Neural crest cell (in vitro differentiated cells): ENCODE results near the gene RPTOR. TPM values are rescaled to one million over a fixed set of nuclear protein-coding genes. Genes with fewer than 3 reads are reported as not detected.

Experiments
- DNase-seq: peaks from one replicate; pipeline ENCODE4 v3.0.0; 2021; ENCODE audit warnings: low read depth, mixed read lengths, low spot score
- H3K27ac Mint-ChIP-seq: one replicate; pipeline ENCODE4 v1.8.0; 2021; ENCODE audit warnings: mild to moderate bottlenecking, mixed read lengths; ENCODE audit not compliant: unreplicated experiment
- H3K27me3 Mint-ChIP-seq: 2 replicates; pipeline ENCODE4 v1.8.0; 2021; ENCODE audit warnings: low read depth, mild to moderate bottlenecking, mixed read lengths
- H3K36me3 Mint-ChIP-seq: 2 replicates; pipeline ENCODE4 v1.8.0; 2021; ENCODE audit warnings: low read depth, mild to moderate bottlenecking, mixed read lengths
- H3K4me1 Mint-ChIP-seq: 2 replicates; pipeline ENCODE4 v1.8.0; 2021; ENCODE audit warnings: mixed read lengths
- H3K4me3 Mint-ChIP-seq: one replicate; pipeline ENCODE4 v1.8.0; 2021; ENCODE audit warnings: mild to moderate bottlenecking, mixed read lengths
- H3K9me3 Mint-ChIP-seq: 2 replicates; pipeline ENCODE4 v1.8.0; 2021; ENCODE audit warnings: mixed read lengths
- total RNA-seq: library from RNA; stranded (reverse); gene quantifications from 2 replicates; pipeline ENCODE4 v1.2.1, GENCODE V29; 2021
- TF ChIP-seq, protein P1 (sequence below): fragments of 200-600 bp; sonication (generic); conservative IDR thresholded peaks from 2 replicates; pipeline ENCODE4 v1.5.0; 2021; ENCODE audit warnings: antibody characterized with exemption, mild to moderate bottlenecking

The RPTOR gene
- total RNA-seq, 1 donor from 2014 or later = 41.1 TPM

DNA sequence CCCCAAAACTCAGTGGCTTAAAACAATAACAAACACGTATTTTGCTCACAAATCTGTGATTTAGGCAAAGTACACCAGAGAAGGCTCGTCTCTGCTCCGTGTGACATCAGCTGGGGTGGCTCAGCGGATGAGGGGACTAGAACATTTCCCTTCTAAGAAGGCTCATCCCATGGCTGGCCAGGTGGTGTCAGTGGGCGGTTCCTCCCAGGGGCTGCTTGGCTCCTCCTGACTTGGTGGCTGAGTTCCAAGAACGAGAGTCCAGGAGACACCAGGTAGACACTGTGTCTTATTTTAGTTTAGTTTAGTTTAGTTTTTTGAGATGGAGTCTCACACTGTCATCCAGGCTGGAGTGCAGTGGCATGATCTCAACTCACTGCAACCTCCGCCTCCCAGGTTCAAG, 441.4 kb downstream of the RPTOR start:
- DNase-seq = no peak
- H3K9me3 Mint-ChIP-seq = no peaks in the 10 kb centered on the region
- TF ChIP-seq, protein P1, sequence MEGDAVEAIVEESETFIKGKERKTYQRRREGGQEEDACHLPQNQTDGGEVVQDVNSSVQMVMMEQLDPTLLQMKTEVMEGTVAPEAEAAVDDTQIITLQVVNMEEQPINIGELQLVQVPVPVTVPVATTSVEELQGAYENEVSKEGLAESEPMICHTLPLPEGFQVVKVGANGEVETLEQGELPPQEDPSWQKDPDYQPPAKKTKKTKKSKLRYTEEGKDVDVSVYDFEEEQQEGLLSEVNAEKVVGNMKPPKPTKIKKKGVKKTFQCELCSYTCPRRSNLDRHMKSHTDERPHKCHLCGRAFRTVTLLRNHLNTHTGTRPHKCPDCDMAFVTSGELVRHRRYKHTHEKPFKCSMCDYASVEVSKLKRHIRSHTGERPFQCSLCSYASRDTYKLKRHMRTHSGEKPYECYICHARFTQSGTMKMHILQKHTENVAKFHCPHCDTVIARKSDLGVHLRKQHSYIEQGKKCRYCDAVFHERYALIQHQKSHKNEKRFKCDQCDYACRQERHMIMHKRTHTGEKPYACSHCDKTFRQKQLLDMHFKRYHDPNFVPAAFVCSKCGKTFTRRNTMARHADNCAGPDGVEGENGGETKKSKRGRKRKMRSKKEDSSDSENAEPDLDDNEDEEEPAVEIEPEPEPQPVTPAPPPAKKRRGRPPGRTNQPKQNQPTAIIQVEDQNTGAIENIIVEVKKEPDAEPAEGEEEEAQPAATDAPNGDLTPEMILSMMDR = no peak
- H3K27ac Mint-ChIP-seq = no peak overlapping the region
- no peak overlapping the region for H3K4me3 Mint-ChIP-seq
- H3K4me1 Mint-ChIP-seq = peaks cover 19% of the 10 kb centered on the region
- peaks cover 12% of the 10 kb centered on the region for H3K27me3 Mint-ChIP-seq
- H3K36me3 Mint-ChIP-seq = no peaks in the 10 kb centered on the region

DNA sequence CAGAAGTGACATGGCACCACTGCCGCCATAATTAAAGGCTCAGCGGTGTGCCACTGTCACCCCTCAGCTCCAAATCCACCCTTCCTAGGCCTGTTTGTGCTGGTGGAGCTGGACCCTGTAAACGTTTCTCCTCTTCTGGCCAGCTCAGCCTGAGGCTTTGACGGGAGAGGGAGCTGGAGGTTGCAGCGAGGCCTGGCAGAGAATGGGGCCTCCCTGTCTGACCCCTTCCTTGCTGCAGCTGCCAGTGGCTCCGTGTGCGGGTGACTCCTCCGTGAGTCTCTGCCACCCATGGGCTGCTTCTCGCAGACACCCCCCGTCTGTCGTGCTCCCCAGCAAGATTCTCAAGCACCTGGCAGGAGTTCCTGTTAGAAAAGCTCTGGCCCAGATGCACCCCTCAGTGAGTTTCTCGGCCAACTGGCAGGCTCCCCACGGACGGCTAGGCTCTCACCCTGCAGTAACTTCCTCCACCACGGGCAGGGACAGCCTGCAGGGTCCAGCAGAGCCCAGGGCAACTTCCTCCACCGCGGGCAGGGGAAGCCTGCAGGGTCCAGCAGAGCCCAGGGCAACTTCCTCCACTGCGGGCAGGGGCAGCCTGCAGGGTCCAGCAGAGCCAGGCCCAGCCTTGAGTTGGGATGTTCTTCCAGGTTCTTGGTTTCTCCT, 442.3 kb downstream of the RPTOR start:
- Mint-ChIP-seq H3K27ac (no peak overlapping the region), H3K9me3 (no peaks in the 10 kb centered on the region), H3K27me3 (peaks cover 12% of the 10 kb centered on the region), H3K4me1 (peaks cover 19% of the 10 kb centered on the region), H3K4me3 (no peak overlapping the region), H3K36me3 (no peaks in the 10 kb centered on the region)
- TF ChIP-seq, protein P1 = no peak
- DNase-seq = no peak

GRCh38 chr17:80987941-80988461, 443.4 kb downstream of the RPTOR start:
- Mint-ChIP-seq H3K4me1 (peaks cover 24% of the 10 kb centered on the region), H3K36me3 (no peaks in the 10 kb centered on the region), H3K27me3 (peaks cover 12% of the 10 kb centered on the region), H3K4me3 (no peak overlapping the region), H3K27ac (no peak overlapping the region), H3K9me3 (no peaks in the 10 kb centered on the region)
- no peak for DNase-seq
- TF ChIP-seq, protein P1 = no peak

GRCh38 chr17:80989586-80989913, 444.9 kb downstream of the RPTOR start:
- Mint-ChIP-seq H3K36me3 (no peaks in the 10 kb centered on the region), H3K4me1 (peaks cover 26% of the 10 kb centered on the region), H3K9me3 (no peaks in the 10 kb centered on the region), H3K27me3 (peaks cover 12% of the 10 kb centered on the region), H3K27ac (no peak overlapping the region), H3K4me3 (peak overlapping the region; percentile 88)
- TF ChIP-seq, protein P1 = no peak
- no peak for DNase-seq

DNA sequence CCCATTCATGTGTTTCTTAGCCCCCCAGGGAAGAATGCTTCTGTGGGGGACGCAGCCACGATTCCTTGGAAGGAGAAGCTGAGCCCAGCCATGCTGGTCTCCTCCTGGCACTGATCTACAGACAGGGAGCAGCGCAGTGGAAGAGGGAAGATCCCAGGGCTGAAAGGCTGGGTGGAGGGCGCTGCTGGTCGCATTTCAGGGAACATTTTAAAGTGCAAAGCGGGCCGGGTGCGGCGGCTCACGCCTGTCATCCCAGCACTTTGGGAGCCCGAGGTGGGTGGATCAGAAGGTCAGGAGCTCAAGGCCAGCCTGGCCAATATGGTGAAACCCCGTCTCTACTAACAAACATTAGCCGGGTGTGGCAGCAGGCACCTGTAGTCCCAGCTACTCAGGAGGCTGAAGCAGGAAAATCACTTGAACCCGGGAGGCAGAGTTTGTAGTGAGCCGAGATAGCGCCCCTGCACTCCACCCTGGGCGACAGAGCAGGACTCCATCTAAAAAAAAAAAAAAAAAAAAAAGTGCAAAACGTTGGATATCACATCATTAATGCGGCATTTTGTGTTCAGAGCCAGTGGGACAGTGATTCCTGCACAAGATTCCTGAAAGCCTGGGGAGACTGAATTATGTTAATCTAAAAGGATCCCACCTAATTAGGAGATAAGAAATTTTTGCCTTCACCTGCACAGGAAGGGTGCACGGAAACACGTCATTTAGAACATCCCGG, 446.4 kb downstream of the RPTOR start:
- no peaks in the 10 kb centered on the region for H3K9me3 Mint-ChIP-seq

More for the DNA sequence above, 446.4 kb downstream of the RPTOR start:
- DNase-seq = no peak
- H3K36me3 Mint-ChIP-seq = no peaks in the 10 kb centered on the region
- TF ChIP-seq, protein P1 = no peak
- no peak overlapping the region for H3K27ac Mint-ChIP-seq
- H3K4me3 Mint-ChIP-seq = peak overlapping the region; percentile 88
- H3K4me1 Mint-ChIP-seq = peaks cover 17% of the 10 kb centered on the region
- H3K27me3 Mint-ChIP-seq = peaks cover 12% of the 10 kb centered on the region
